Measurements from ENCODE around the gene ADORA2B. TPM values are rescaled to one million over a fixed set of nuclear protein-coding genes. Genes with fewer than 3 reads are reported as not detected.
A peak's percentile ranks its signal among the peaks of the same experiment; 100 is the strongest.

Gene ADORA2B
- total RNA-seq, 1 donor = 19.3 TPM

DNA sequence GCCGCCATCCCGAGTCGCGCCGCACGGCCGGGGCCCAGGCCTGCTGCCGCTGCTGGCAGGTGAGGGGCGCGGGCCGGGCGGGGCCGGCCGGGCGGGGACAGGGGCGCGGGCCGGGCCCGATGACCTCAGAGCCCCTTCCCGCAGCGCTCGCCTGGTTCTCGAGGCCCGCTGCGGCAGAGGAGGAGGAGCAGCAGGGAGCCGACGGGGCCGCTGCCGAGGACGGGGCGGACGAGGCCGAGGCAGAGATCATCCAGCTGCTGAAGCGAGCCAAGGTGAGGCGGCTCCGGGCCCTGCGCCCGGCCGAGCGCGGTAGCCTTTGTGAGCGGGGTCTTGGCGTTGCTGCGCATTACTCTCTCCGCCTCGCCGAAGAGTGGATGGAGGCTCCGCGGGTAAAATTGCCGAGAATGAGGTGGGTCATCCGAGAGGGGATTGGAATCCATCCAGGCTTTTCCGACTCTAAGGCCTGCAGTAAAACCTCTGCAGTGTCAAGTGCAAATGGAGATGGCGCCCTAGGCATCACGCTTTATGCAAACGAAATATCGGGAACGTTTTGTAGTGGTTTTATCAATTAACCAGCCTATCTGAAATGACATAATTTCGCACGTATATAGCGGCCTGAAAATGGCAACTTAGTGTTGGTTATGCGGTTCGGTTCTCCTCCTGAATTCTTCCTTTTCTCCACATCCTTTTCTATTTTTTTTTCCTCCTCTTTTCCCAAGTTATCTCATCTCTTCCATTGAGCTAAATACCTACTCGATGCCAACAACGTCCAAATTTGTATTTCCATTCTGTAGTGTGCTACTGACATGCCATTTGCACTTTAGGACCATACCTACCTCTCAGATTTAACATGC lies 55.3 kb downstream of the ADORA2B start:
- H3K4me3 ChIP-seq (ENCODE audit: low read depth, low read length) = peak overlapping the region; percentile 83
- TF ChIP-seq, protein P1, sequence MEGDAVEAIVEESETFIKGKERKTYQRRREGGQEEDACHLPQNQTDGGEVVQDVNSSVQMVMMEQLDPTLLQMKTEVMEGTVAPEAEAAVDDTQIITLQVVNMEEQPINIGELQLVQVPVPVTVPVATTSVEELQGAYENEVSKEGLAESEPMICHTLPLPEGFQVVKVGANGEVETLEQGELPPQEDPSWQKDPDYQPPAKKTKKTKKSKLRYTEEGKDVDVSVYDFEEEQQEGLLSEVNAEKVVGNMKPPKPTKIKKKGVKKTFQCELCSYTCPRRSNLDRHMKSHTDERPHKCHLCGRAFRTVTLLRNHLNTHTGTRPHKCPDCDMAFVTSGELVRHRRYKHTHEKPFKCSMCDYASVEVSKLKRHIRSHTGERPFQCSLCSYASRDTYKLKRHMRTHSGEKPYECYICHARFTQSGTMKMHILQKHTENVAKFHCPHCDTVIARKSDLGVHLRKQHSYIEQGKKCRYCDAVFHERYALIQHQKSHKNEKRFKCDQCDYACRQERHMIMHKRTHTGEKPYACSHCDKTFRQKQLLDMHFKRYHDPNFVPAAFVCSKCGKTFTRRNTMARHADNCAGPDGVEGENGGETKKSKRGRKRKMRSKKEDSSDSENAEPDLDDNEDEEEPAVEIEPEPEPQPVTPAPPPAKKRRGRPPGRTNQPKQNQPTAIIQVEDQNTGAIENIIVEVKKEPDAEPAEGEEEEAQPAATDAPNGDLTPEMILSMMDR (IDR thresholded peaks at IDR 0.05; ENCODE audit: insufficient read depth, low read length) = no peak
- peak; percentile 50 for DNase-seq (ENCODE audit: low read depth)

DNA sequence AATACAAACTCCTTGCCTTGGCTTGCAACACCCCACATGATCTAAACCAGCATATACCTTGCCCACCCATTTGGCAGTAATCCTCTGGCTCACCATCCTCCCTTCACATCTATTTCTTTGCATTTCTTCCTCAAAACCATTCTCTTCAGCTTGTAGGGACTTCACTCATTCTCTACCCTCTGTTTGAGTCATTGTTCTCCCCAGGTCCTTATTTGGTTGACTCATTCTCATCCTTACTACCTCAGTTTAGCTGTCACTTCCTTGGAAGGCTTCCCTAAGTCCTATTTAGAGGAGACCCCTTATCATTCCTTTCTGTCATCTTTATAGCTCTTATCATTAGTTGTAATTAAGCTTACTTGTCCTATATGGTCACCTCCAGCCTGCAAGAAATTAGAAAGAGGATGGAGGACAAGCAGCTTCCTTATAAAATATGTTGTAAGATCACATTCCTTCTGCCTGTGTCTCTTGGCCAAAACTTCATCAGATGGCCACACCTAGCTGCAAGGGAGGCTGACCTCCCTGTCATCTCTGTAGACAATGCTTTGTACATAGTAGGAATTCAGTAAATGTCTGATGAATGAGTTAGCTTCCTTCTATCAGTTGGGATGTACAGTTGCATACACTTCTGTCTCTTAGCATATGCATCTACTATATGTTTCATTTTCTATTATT lies 56.4 kb downstream of the ADORA2B start:
- TF ChIP-seq, protein P1 (IDR thresholded peaks at IDR 0.05; ENCODE audit: insufficient read depth, low read length) = no peak
- H3K4me3 ChIP-seq (ENCODE audit: low read depth, low read length) = peak overlapping the region; percentile 83
- peak; percentile 42 for DNase-seq (ENCODE audit: low read depth)

DNA sequence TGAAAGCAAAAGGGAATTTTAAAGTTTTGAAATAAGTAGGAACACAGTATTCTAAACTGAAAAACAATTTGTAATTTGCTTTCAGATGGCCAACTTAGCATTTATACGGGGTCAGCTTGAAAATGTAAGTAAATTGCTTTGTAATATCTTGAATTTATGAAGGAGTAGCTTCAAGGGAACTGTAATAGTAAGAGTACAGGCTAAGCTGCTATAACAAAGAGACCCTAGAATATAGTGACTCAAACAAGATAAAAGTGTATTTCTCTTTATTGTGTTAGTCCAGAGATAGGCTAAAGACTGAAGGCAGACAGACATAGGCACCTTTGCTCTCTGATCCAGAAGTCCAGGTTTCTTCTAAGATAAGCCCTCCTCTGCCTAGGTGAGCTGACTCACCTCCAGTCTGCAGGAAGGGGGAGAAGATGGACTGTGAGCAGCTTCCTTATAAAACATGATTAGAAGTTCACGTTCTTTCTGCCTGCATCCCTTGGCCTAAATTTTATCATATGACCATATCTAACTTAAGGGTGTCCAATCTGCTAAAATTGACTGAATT lies 57.9 kb downstream of the ADORA2B start:
- DNase-seq (ENCODE audit: low read depth) = no peak
- TF ChIP-seq, protein P1 (IDR thresholded peaks at IDR 0.05; ENCODE audit: insufficient read depth, low read length) = no peak
- H3K4me3 ChIP-seq (ENCODE audit: low read depth, low read length) = no peak overlapping the region

DNA sequence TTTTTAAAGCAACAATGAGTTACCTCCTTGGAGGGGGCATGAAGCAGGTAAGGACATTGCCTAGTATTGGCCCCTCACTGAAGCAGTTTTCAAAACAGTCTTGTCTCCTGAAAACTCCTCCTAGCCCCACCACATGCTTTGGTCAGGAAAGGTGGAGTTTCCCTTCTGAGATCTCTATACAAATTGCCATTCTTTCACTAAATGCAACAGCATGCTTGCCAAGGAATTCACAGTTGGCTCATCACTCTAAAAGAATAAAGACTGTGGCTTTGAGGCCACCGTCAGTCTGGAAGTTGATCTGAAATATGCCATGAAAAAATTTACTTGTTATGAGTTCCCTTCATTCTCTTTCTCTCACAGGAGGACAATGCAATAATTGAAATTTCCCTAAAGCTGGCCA lies 58.9 kb downstream of the ADORA2B start:
- TF ChIP-seq, protein P1 (IDR thresholded peaks at IDR 0.05; ENCODE audit: insufficient read depth, low read length) = no peak
- H3K4me3 ChIP-seq (ENCODE audit: low read depth, low read length) = no peak overlapping the region
- DNase-seq (ENCODE audit: low read depth) = peak; percentile 16

DNA sequence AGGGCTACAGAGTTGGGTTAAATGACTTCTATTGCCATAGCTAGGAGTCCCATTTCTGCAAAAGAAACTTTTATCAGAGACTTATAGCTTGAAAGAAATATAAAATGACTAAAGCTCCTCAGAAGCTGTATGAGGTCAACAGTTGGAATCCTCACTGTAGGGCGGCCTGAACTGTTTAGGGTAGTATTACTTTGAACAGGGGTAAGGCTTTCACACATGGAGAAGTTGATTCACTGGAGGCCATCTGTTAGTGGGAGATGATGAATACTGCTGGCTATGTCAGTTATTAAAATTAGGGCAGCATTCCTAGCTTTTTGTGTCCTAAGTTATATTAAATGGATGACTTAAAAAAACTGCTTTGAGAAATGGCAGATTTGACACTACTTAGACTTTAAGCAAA lies 60.7 kb downstream of the ADORA2B start:
- TF ChIP-seq, protein P1 (IDR thresholded peaks at IDR 0.05; ENCODE audit: insufficient read depth, low read length) = no peak
- DNase-seq (ENCODE audit: low read depth) = no peak
- H3K4me3 ChIP-seq (ENCODE audit: low read depth, low read length) = no peak overlapping the region

DNA sequence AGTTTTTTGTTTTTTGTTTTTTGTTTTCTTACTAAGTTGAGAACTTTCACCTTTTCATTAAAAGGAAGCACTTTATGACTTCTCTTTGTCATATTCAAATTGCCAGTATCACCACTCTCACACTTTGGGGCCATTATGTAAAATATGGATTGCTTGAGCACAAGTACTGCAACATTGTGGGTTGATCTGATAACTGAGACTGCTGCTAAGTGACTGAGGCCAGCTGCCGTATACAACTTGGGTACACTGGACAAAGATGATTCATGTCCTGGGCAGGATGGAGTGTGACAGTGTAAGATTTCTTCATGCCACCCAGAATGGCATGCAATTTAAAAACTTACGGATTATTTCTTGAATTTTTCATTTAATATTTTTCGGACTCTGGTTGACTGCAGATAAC lies 62.5 kb downstream of the ADORA2B start:
- DNase-seq (ENCODE audit: low read depth) = no peak
- TF ChIP-seq, protein P1 (IDR thresholded peaks at IDR 0.05; ENCODE audit: insufficient read depth, low read length) = no peak
- H3K4me3 ChIP-seq (ENCODE audit: low read depth, low read length) = no peak overlapping the region
